ENCODE data around the gene GRM8.

Gene GRM8

DNA sequence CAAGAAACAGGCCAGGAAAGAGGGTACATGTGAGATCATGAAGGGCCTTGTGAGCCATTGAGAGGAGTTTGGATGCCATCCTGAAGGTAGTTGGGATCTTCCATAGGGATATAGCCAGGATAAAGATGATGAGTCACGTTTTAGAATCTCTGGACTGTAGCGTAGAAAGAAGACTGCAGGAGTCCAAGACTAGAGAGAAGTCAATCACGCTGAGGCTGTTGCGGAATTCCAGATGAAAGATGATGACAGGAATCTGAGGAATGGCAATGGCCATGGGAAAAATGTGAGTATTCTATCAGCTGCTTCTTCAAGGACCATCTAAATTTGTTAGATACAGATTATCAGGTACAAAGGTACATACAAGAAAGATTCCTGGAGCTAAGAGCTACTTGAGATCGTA, 711.3 kb downstream of the GRM8 start:
- H3K36me3 ChIP-seq (ENCODE audit: control insufficient read depth in 2 of 2, insufficient read depth in 1 of 2, low read length in 2 of 2): no peaks in the 10 kb centered on the region
- CTCF ChIA-PET: no interaction called here
- H3K4me1 ChIP-seq (ENCODE audit: control insufficient read depth, insufficient read depth, low read length): no peaks in the 10 kb centered on the region
- POLR2A ChIA-PET: no interaction called here
- no peak overlapping the region for H3K27ac ChIP-seq (ENCODE audit: extremely low read depth, low read depth, low read length)
- no peaks in the 10 kb centered on the region for H3K9me3 ChIP-seq (ENCODE audit: control insufficient read depth, insufficient read depth, low read depth, low read length)
- no peak overlapping the region for H3K4me3 ChIP-seq (ENCODE audit: low read depth, low read length)
- TF ChIP-seq, protein P1, sequence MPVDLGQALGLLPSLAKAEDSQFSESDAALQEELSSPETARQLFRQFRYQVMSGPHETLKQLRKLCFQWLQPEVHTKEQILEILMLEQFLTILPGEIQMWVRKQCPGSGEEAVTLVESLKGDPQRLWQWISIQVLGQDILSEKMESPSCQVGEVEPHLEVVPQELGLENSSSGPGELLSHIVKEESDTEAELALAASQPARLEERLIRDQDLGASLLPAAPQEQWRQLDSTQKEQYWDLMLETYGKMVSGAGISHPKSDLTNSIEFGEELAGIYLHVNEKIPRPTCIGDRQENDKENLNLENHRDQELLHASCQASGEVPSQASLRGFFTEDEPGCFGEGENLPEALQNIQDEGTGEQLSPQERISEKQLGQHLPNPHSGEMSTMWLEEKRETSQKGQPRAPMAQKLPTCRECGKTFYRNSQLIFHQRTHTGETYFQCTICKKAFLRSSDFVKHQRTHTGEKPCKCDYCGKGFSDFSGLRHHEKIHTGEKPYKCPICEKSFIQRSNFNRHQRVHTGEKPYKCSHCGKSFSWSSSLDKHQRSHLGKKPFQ (tag by site-specific recombination; IDR thresholded peaks at IDR 0.05): no peak
- TF ChIP-seq BCL11B (tag by site-specific recombination; IDR thresholded peaks at IDR 0.05; ENCODE audit: low read depth) (no peak), ZNF670 (tag by site-specific recombination; IDR thresholded peaks at IDR 0.05; ENCODE audit: low read depth) (no peak), REPIN1 (tag by site-specific recombination; IDR thresholded peaks at IDR 0.05; ENCODE audit: low read depth) (no peak), ZNF776 (tag by site-specific recombination; IDR thresholded peaks at IDR 0.05; ENCODE audit: borderline replicate concordance) (no peak), ZNF629 (tag by site-specific recombination; IDR thresholded peaks at IDR 0.05) (no peak), SCRT1 (tag by site-specific recombination; IDR thresholded peaks at IDR 0.05; ENCODE audit: borderline replicate concordance) (no peak), ZNF202 (tag by site-specific recombination; IDR thresholded peaks at IDR 0.05; ENCODE audit: borderline replicate concordance) (no peak), ZNF623 (tag by site-specific recombination; IDR thresholded peaks at IDR 0.05) (no peak), ZNF302 (tag by site-specific recombination; IDR thresholded peaks at IDR 0.05; ENCODE audit: low read depth) (no peak), GFI1B (tag by site-specific recombination; IDR thresholded peaks at IDR 0.05) (no peak), GLIS1 (tag by site-specific recombination; IDR thresholded peaks at IDR 0.05) (no peak), ZNF596 (tag by site-specific recombination; IDR thresholded peaks at IDR 0.05) (no peak), KLF8 (tag by site-specific recombination; IDR thresholded peaks at IDR 0.05) (no peak), GLIS2 (tag by site-specific recombination; IDR thresholded peaks at IDR 0.05) (no peak), GLI2 (tag by site-specific recombination; IDR thresholded peaks at IDR 0.05; ENCODE audit: borderline replicate concordance, low read depth) (no peak), ZNF768 (tag by site-specific recombination; IDR thresholded peaks at IDR 0.05) (no peak)

DNA sequence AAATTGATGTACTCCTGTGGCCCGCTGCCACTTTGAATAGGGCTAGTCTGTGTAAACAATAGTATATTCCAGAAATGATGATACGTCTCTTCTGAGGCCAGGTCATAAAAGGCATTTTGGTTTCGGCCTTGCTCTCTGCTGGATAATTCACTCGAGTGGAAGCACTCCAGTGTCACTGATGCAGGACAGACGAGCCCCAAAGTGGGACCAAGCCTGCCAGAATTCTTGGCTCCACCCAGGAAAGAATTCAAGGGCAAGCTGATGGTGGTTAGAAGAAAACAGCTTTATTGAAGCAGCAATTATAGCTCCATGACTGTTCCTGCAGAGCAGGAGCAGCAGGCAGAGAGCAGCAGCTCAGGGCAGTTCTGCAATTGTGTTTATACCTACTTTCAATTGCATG, 717.6 kb downstream of the GRM8 start:
- no peaks in the 10 kb centered on the region for H3K4me1 ChIP-seq (ENCODE audit: control insufficient read depth, insufficient read depth, low read length)
- ChIA-PET POLR2A (no interaction called here), CTCF (no interaction called here)
- TF ChIP-seq SCRT1 (tag by site-specific recombination; IDR thresholded peaks at IDR 0.05; ENCODE audit: borderline replicate concordance): no peak
- TF ChIP-seq, protein P2, sequence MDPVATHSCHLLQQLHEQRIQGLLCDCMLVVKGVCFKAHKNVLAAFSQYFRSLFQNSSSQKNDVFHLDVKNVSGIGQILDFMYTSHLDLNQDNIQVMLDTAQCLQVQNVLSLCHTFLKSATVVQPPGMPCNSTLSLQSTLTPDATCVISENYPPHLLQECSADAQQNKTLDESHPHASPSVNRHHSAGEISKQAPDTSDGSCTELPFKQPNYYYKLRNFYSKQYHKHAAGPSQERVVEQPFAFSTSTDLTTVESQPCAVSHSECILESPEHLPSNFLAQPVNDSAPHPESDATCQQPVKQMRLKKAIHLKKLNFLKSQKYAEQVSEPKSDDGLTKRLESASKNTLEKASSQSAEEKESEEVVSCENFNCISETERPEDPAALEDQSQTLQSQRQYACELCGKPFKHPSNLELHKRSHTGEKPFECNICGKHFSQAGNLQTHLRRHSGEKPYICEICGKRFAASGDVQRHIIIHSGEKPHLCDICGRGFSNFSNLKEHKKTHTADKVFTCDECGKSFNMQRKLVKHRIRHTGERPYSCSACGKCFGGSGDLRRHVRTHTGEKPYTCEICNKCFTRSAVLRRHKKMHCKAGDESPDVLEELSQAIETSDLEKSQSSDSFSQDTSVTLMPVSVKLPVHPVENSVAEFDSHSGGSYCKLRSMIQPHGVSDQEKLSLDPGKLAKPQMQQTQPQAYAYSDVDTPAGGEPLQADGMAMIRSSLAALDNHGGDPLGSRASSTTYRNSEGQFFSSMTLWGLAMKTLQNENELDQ (tag by site-specific recombination; IDR thresholded peaks at IDR 0.05; ENCODE audit: low read depth): no peak
- TF ChIP-seq ZNF121 (tag by site-specific recombination; IDR thresholded peaks at IDR 0.05): no peak
- TF ChIP-seq, protein P3, sequence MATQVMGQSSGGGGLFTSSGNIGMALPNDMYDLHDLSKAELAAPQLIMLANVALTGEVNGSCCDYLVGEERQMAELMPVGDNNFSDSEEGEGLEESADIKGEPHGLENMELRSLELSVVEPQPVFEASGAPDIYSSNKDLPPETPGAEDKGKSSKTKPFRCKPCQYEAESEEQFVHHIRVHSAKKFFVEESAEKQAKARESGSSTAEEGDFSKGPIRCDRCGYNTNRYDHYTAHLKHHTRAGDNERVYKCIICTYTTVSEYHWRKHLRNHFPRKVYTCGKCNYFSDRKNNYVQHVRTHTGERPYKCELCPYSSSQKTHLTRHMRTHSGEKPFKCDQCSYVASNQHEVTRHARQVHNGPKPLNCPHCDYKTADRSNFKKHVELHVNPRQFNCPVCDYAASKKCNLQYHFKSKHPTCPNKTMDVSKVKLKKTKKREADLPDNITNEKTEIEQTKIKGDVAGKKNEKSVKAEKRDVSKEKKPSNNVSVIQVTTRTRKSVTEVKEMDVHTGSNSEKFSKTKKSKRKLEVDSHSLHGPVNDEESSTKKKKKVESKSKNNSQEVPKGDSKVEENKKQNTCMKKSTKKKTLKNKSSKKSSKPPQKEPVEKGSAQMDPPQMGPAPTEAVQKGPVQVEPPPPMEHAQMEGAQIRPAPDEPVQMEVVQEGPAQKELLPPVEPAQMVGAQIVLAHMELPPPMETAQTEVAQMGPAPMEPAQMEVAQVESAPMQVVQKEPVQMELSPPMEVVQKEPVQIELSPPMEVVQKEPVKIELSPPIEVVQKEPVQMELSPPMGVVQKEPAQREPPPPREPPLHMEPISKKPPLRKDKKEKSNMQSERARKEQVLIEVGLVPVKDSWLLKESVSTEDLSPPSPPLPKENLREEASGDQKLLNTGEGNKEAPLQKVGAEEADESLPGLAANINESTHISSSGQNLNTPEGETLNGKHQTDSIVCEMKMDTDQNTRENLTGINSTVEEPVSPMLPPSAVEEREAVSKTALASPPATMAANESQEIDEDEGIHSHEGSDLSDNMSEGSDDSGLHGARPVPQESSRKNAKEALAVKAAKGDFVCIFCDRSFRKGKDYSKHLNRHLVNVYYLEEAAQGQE (tag by site-specific recombination; IDR thresholded peaks at IDR 0.05): no peak
- no peak for TF ChIP-seq ZNF16 (tag by site-specific recombination; IDR thresholded peaks at IDR 0.05; ENCODE audit: low read depth)
- TF ChIP-seq WT1 (tag by site-specific recombination; IDR thresholded peaks at IDR 0.05): no peak
- TF ChIP-seq ZBTB21 (tag by site-specific recombination; IDR thresholded peaks at IDR 0.05): no peak
- TF ChIP-seq ZNF23 (tag by site-specific recombination; IDR thresholded peaks at IDR 0.05; ENCODE audit: borderline replicate concordance): no peak
- H3K36me3 ChIP-seq (ENCODE audit: control insufficient read depth in 2 of 2, insufficient read depth in 1 of 2, low read length in 2 of 2): no peaks in the 10 kb centered on the region
- H3K4me3 ChIP-seq (ENCODE audit: low read depth, low read length): no peak overlapping the region
- H3K9me3 ChIP-seq (ENCODE audit: control insufficient read depth, insufficient read depth, low read depth, low read length): no peaks in the 10 kb centered on the region
- no peak overlapping the region for H3K27ac ChIP-seq (ENCODE audit: extremely low read depth, low read depth, low read length)
